Measurements from ENCODE around the gene SUOX. TPM values are rescaled to one million over a fixed set of nuclear protein-coding genes. Genes with fewer than 3 reads are reported as not detected.
A peak's percentile ranks its signal among the peaks of the same experiment; 100 is the strongest.

Gene SUOX
- total and polyA plus RNA-seq, 2 of the 4 experiments (the other 2 are of a cell fraction) = 17.8 to 19.4 TPM

DNA sequence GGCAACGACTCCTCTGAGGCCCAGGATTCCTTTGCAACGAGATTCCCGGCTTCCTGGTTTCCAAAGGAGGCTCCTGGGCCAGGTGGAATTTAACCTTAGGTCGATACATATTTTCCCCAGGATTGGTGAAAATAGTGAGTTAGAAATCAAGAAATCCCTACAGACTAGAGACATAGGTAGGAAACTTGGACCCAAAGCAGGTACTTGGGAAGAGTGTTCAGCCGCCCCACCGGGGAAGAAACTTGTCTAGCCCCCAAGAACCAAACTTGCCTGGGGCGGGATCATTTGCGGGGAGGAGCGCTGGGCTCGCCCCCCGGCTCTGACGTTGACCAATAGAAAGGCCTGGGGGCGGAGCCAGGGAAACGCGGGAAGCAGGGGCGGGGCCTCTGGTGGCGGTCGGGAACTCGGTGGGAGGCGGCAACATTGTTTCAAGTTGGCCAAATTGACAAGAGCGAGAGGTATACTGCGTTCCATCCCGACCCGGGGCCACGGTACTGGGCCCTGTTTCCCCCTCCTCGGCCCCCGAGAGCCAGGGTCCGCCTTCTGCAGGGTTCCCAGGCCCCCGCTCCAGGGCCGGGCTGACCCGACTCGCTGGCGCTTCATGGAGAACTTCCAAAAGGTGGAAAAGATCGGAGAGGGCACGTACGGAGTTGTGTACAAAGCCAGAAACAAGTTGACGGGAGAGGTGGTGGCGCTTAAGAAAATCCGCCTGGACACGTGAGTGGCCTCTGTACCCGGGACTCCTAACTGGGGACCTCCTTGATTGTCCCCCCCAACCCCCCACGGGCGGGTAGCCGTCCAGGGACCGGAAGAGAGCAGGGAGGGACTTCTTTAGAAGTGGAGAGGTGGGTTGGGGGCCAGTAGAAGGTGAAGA is 30.4 kb upstream of the SUOX start, which contains the start of gene CDK2:
Gene CDK2 (plus strand): TSS at position 423 of the 874 bp plus-strand sequence. CDS start 179 bp downstream, at position 602.
- peak within 1 kb of the TSS; percentile 95 for H3K4me2 ChIP-seq (ENCODE audit: low read depth, low read length)
- TF ChIP-seq NFE2L2 (IDR thresholded peaks at IDR 0.05; ENCODE audit: low read depth, low read length) (no peak), MAZ (IDR thresholded peaks at IDR 0.05; ENCODE audit: borderline replicate concordance, low read depth, low read length) (peak; percentile 63; the same call in 1 of the 2 replicates), CHD1 (IDR thresholded peaks at IDR 0.05; ENCODE audit: low read depth, low read length) (peak; percentile 73; the same call in 1 of the 2 replicates), FOS (IDR thresholded peaks at IDR 0.05; ENCODE audit: low read depth, low read length) (no peak), MXI1 (IDR thresholded peaks at IDR 0.05; ENCODE audit: borderline replicate concordance, low read depth, low read length) (no peak), POLR2A (IDR thresholded peaks at IDR 0.05; ENCODE audit: low read depth, low read length) (peak; percentile 82)
- TF ChIP-seq, protein P1, sequence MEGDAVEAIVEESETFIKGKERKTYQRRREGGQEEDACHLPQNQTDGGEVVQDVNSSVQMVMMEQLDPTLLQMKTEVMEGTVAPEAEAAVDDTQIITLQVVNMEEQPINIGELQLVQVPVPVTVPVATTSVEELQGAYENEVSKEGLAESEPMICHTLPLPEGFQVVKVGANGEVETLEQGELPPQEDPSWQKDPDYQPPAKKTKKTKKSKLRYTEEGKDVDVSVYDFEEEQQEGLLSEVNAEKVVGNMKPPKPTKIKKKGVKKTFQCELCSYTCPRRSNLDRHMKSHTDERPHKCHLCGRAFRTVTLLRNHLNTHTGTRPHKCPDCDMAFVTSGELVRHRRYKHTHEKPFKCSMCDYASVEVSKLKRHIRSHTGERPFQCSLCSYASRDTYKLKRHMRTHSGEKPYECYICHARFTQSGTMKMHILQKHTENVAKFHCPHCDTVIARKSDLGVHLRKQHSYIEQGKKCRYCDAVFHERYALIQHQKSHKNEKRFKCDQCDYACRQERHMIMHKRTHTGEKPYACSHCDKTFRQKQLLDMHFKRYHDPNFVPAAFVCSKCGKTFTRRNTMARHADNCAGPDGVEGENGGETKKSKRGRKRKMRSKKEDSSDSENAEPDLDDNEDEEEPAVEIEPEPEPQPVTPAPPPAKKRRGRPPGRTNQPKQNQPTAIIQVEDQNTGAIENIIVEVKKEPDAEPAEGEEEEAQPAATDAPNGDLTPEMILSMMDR (conservative IDR thresholded peaks at IDR 0.05; ENCODE audit: low read depth, low read length) = no peak
- TF ChIP-seq, protein P2, sequence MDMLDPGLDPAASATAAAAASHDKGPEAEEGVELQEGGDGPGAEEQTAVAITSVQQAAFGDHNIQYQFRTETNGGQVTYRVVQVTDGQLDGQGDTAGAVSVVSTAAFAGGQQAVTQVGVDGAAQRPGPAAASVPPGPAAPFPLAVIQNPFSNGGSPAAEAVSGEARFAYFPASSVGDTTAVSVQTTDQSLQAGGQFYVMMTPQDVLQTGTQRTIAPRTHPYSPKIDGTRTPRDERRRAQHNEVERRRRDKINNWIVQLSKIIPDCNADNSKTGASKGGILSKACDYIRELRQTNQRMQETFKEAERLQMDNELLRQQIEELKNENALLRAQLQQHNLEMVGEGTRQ (IDR thresholded peaks at IDR 0.05; ENCODE audit: low read depth, low read length) = no peak
- no peaks in the 10 kb centered on the region for H3K27me3 ChIP-seq (ENCODE audit: control insufficient read depth, insufficient read depth, low read length)
- H3K14ac ChIP-seq (replicated peaks; ENCODE audit: low read depth, low read length) = peak within 1 kb of the TSS; percentile 93
- ChIA-PET CTCF (interaction anchor here (0.6 kb wide), 1 partner anchor 36 kb away, joined by 5 read pairs; no protein-coding TSS in a partner anchor), POLR2A (ENCODE audit: unreplicated experiment) (no interaction called here)
- no peak within 1 kb of the TSS for H2BK20ac ChIP-seq (ENCODE audit: low read depth, low read length)
- H3K23ac ChIP-seq (ENCODE audit: low read depth, low read length) = peak within 1 kb of the TSS; percentile 88
- in situ Hi-C loops (cut with MboI; ENCODE audit: low sequenced_read_pairs) = no loop called here
- intact Hi-C loops (cut with micrococcal nuclease) = no loop called here
- H3K4ac ChIP-seq (ENCODE audit: low read depth, low read length) = peak within 1 kb of the TSS; percentile 77
- peak within 1 kb of the TSS; percentile 67 for H2BK5ac ChIP-seq (ENCODE audit: low read depth, low read length, poor library complexity, severe bottlenecking)
- H2AK5ac ChIP-seq (ENCODE audit: low read depth, low read length) = peak within 1 kb of the TSS; percentile 12
- no peaks in the 10 kb centered on the region for H4K20me1 ChIP-seq (ENCODE audit: insufficient read depth, low read length)
- no peaks in the 10 kb centered on the region for H3K9me3 ChIP-seq (ENCODE audit: control insufficient read depth, insufficient read depth, low read length)
- H3K4me3 ChIP-seq (ENCODE audit: insufficient read depth, low read depth, low read length) = peak within 1 kb of the TSS; percentile 63
- dilution Hi-C loops (cut with HindIII; ENCODE audit: low sequenced_read_pairs, unreplicated experiment) = no loop called here
- peaks cover 10% of the 10 kb centered on the region; the same call in 1 of the 2 replicates for H3K9me1 ChIP-seq (ENCODE audit: insufficient read depth, low read length)
- H4K91ac ChIP-seq (ENCODE audit: insufficient read depth, low read depth, low read length) = peak within 1 kb of the TSS; percentile 86
- ATAC-seq (ENCODE audit: low read depth) = peak; percentile 99
- H3K36me3 ChIP-seq (ENCODE audit: control insufficient read depth, insufficient read depth, low read length) = peaks cover 5% of the 10 kb centered on the region
- peak within 1 kb of the TSS; percentile 25; the same call in 1 of the 2 replicates for H3K56ac ChIP-seq (ENCODE audit: extremely low read depth, insufficient read depth, low read length)
- 0 out of 3 replicates have a peak within 1 kb of the TSS, but pooled peaks have one; percentile 65 for H2BK15ac ChIP-seq (ENCODE audit: low read depth, low read length)
- H3K4me1 ChIP-seq (ENCODE audit: control insufficient read depth, insufficient read depth, low read length) = peaks cover 13% of the 10 kb centered on the region
- DNase-seq = peak; percentile 65
- peak within 1 kb of the TSS; percentile 95 for H2AFZ ChIP-seq (replicated peaks; ENCODE audit: low read length, poor library complexity)
- H2AK9ac ChIP-seq (replicated peaks; ENCODE audit: low read depth, low read length, poor library complexity) = peak within 1 kb of the TSS; percentile 93
- H3K9ac ChIP-seq (ENCODE audit: low read depth, low read length) = peak within 1 kb of the TSS; percentile 40
- peak within 1 kb of the TSS; percentile 47 for H4K5ac ChIP-seq (ENCODE audit: low read depth, low read length)
- H3K18ac ChIP-seq (ENCODE audit: low read depth, low read length) = peak within 1 kb of the TSS; percentile 31; the same call in 1 of the 2 replicates
- WGBS, 2 experiments (ENCODE audit: extremely low coverage in 2 of 2, insufficient read length in 1 of 2) = 0% methylated on average over 17 of the region's 45 CpGs; no CpG with 5 or more reads in 1 of the 2 experiments
- H2BK120ac ChIP-seq (ENCODE audit: low read depth, low read length) = peak within 1 kb of the TSS; percentile 26; the same call in 1 of the 2 replicates
- BruUV-seq (replicated peaks) = no TSS peak
- peak within 1 kb of the TSS; percentile 60 for H3K27ac ChIP-seq (ENCODE audit: insufficient read depth, low read length)
- H4K8ac ChIP-seq (ENCODE audit: low read depth in 2 of 2, low read length in 2 of 2) = peak within 1 kb of the TSS; percentile 85 to 86
- H3K79me1 ChIP-seq (ENCODE audit: low read depth in 1 of 2, low read length in 2 of 2) = peaks cover 10 to 51% of the 10 kb centered on the region in 2 experiments; a peak in 3 of 4 replicates

Data from IMR-90 (cell line).